GM12891 (cell line): Measurements from ENCODE around the gene SCN8A.
"Not testable (repeated sequence)": the region's sequence is repeated elsewhere in the genome, so short reads cannot be mapped to it uniquely, and the experiment has no call there.

Source experiments
- DNase-seq: peaks from one replicate; pipeline ENCODE4 v3.0.0; 2011; ENCODE audit warnings: low spot score; ENCODE audit not compliant: insufficient read length
- FAIRE-seq: peaks from 2 replicates; lab custom pipeline; 2011; peaks lifted over from hg19 to GRCh38; lab: Jason Lieb, UNC
- PAX5 ChIP-seq: IDR thresholded peaks from 2 replicates; pipeline ENCODE4 v1.6.1; 2011; ENCODE audit warnings: low read length, moderate library complexity, mild to moderate bottlenecking; ENCODE audit not compliant: insufficient read depth, severe bottlenecking
- POLR2A ChIP-seq: IDR thresholded peaks from 2 replicates; pipeline ENCODE4 v1.6.1; 2011; ENCODE audit warnings: low read depth, low read length, control low read depth
- POLR2AphosphoS5 ChIP-seq: IDR thresholded peaks from 2 replicates; pipeline ENCODE4 v1.6.1; 2011; ENCODE audit warnings: low read depth, low read length, control low read depth
- POU2F2 ChIP-seq: IDR thresholded peaks from 2 replicates; pipeline ENCODE4 v1.6.1; 2011; ENCODE audit warnings: low read depth, mild to moderate bottlenecking, control low read depth, low read length, moderate library complexity
- SPI1 ChIP-seq: IDR thresholded peaks from 2 replicates; pipeline ENCODE4 v1.6.1; 2011; ENCODE audit warnings: low read depth, low read length, control low read depth
- TAF1 ChIP-seq: IDR thresholded peaks from 2 replicates; pipeline ENCODE4 v1.6.1; 2011; ENCODE audit warnings: low read depth, low read length, control low read depth

Gene SCN8A

DNA sequence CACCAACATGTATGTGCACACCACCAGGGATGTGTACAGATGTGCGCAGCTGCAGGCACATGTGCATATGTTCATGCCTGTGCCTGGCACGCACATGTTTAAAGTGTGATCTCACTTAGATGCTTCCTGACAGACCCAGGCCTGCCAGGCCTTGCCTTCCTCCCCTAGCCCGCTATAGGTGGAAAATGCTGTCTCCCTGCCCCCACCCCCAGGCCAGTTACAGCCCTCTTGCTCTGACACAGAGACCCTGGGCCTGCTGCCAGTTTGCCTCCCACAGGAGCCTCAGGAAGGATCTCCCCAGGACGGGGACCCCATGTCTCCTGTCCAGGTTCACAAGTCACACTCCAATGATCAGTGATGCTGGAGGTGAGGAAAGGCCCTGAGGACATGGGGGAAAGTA, 235.8 kb downstream of the SCN8A start:
- TF ChIP-seq POLR2A = no peak
- no peak for TF ChIP-seq TAF1
- FAIRE-seq (no peak), DNase-seq (no peak)

GRCh38 chr12:51827925-51828818, 237.1 kb downstream of the SCN8A start:
- TF ChIP-seq POU2F2 (no peak), PAX5 (no peak), TAF1 (no peak), POLR2A (no peak), SPI1 (no peak), POLR2AphosphoS5 (no peak)
- no peak for FAIRE-seq
- no peak for DNase-seq

- no peak for TF ChIP-seq TAF1
- TF ChIP-seq SPI1 = no peak
- no peak for TF ChIP-seq POLR2AphosphoS5
- no peak for DNase-seq
- no peak for FAIRE-seq
These were observed 238.0 kb downstream of the SCN8A start for GRCh38 chr12:51829011-51829481.

GRCh38 chr12:51829641-51830040, 238.6 kb downstream of the SCN8A start:
- no peak for FAIRE-seq
- TF ChIP-seq POU2F2 (no peak), POLR2A (no peak), POLR2AphosphoS5 (no peak), TAF1 (no peak), SPI1 (no peak), PAX5 (no peak)
- DNase-seq = no peak

GRCh38 chr12:51831817-51832216, 240.8 kb downstream of the SCN8A start:
- not testable (repeated sequence) for DNase-seq, FAIRE-seq

DNA sequence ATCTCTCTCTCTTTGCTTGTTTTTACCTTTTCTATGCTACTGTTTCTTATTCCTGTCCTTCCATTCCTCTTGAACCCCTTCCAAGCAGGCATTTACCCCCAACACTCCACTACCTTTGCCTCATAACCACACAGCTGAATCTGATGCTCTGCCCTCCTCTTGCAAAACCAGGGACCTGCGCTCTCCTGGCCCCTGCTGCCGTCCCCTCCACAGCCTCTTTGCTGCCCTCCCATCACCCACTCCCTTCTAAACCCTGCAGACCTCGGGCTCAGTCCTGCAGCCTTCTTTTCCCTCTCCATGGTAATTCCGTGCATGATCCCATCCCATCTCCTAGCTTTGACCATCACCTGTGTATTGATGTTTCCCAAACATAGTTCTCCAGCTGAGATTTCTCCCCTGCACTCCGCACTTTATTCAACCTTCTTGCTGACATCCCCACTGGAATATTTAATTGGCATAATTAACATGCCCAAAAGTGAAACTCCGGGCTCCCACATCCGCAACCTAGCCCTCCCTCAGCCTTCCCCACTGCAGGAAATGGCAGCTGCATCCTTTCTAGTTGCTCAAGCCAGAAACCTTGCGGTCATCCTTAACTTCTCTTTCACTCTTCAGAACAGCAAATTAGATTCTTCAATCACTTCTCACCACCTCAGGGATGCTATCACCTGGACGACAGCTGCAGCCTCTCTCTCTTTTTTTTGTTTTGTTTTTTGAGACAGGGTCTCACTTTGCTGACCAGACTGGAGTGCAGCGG, 241.5 kb downstream of the SCN8A start:
- DNase-seq (no peak), FAIRE-seq (no peak)
- no peak for TF ChIP-seq TAF1
- TF ChIP-seq POLR2A = no peak

DNA sequence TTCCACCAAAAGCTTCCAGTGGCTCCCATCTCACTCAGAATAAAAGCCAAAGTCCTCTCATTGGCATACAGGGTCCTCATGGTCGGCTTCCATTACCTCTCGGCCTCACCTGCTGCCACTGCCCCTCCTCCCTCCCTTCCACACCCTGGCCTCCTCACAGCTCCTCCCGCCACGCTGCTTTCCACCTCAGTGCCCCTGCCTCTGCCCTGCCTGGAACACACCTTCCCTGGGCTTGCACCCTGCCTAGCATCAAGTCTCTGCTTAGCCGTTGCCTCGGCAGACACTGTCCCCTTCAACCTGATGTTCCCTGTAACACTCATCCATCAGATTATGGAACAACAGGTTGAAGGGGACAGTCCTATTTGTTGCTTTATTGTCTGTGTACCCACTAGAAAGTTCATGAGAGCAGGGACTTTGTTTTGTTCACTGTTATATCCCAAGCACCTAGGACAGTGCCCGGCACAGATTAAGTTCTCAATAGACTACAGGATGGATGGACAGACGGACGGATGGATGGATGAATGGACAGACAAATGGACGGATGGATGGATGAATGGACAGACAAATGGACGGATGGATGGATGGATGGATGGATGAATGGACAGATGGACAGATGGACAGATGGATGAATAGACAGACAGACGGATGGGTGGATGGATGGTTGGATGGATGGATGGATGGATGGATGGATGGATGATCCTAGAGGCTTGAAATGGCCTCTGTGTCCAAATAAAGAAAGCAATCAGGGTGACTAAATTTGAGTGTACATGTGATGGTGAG, 242.6 kb downstream of the SCN8A start:
- FAIRE-seq (no peak), DNase-seq (no peak)
- no peak for TF ChIP-seq TAF1
- no peak for TF ChIP-seq POU2F2
- TF ChIP-seq SPI1 = no peak
- TF ChIP-seq POLR2AphosphoS5 = no peak
- no peak for TF ChIP-seq POLR2A
- no peak for TF ChIP-seq PAX5

GRCh38 chr12:51834411-51834810, 243.4 kb downstream of the SCN8A start:
- no peak for DNase-seq
- FAIRE-seq = no peak
- no peak for TF ChIP-seq POU2F2
- no peak for TF ChIP-seq SPI1
- no peak for TF ChIP-seq TAF1
- TF ChIP-seq POLR2AphosphoS5 = no peak
- TF ChIP-seq PAX5 = no peak
- TF ChIP-seq POLR2A = no peak

- FAIRE-seq = no peak
- TF ChIP-seq SPI1 = no peak
- no peak for TF ChIP-seq PAX5
- DNase-seq = no peak
These were observed 245.2 kb downstream of the SCN8A start for GRCh38 chr12:51836041-51836826.
